GM19452 (cell line): Measurements from ENCODE around the gene SEMA5B.

Experiments
- ATAC-seq: cut with Tn5 transposase; IDR thresholded peaks from one replicate; pipeline ENCODE4 v1.9.1; 2021; ENCODE audit not compliant: unreplicated experiment

SEMA5B gene

DNA sequence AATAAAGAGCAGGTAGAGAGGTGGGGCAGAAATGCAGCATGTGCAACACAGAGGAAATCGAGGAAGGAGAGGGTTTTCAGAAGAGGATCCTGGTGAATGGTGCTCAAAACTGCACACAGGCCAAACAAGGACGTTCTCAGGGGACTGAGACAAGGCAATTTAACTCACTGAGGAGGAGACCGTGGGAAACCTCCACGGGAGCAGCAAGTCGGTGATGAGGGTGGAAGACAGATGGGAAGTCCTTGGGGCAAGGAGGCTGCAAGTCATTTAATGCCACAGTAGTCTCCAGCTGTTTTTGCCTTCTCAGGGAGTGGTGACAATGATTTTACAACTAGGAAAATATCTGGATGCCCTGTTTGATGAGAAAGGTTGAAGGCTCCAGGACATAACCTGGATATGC lies 27.8 kb upstream of the SEMA5B start:
- ATAC-seq, result no peak

DNA sequence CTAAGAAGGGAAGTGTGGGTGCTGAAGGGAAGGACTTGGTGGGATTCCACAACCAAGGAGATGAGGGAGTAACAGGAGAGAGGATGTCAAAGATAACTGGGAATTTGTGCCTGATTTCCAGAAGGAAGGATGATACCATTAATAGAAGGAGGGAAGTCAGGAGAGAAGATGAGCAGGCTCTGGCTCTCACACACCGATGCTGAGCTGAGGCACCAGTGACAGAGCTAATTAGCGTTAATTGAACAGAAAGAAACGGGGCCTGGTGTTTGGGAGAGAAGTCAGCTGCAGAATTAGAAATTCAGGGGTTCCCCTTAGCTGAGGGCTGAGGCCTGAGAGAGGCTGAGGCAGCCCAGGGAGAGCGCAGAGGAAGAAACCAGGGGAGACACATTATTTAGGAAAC lies 27.4 kb upstream of the SEMA5B start:
- ATAC-seq, result no peak

DNA sequence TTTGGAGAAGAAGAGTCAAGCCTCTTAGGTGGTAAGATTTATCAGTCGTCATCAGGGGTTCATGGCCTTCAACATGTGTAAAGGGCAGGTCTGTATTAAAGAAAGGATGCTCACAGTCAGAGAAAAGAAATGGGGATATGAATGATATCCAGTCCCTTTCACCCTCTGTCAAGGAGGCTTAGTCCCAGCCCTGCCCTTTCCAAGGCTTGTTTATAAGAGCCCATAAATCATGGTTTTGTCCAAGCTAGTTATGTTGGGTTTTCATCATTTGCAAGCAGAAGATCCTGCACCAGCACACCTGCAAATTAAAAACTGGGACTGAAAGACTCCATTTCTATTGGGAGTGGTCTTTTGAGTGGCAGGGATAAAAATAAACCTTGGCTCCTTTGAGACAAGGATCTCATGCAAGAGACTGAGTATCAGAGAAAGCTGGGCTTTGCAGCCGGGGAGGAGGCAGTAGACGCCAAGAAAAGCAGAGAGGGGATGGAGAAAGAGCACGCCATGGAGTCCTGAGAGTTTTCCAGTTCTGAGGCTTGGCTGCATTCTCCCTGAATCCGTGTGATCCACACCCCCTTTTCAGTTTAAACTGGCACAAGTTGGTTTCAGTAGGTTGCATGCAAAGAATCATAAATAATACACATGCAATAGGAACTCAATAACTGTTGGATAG lies 26.7 kb upstream of the SEMA5B start:
- no peak for ATAC-seq

DNA sequence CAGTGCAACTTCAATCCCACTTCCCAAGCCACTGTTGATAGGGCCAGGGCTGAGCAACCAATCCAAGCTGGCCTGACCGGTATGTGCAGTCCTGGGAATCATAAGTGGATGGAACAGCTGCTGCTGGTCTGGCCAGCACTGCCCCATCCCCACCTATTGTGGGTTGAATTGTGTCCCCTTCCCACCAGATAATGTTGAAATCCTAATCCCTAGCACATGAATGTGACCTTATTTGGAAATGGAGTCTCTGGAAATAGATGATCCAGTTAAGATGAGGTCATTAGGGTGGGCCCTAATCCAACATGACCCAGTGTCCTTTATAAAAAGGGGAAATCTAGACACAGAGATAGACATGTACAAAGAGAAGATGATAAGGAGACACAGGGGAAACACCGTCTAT lies 25.5 kb upstream of the SEMA5B start:
- ATAC-seq, result no peak

DNA sequence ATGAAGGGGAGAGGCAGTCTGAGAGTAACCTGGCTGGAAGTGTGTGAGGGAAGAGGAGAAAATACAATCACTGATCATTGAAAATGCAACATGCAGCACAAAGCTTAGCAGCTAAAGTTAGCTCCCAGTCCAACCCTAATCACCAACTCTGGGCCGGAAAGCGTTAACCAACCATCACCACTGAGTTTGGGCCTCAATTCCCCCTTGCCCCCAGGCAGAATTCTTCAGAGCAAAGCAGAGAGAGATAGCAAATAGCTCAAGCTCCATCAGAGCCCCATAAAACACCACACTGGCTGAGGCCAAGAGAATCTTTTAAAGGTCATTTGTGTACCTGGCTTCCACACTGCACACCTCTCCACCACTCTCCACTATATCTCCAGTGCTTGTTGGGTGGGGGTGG lies 23.1 kb upstream of the SEMA5B start:
- ATAC-seq, result no peak

DNA sequence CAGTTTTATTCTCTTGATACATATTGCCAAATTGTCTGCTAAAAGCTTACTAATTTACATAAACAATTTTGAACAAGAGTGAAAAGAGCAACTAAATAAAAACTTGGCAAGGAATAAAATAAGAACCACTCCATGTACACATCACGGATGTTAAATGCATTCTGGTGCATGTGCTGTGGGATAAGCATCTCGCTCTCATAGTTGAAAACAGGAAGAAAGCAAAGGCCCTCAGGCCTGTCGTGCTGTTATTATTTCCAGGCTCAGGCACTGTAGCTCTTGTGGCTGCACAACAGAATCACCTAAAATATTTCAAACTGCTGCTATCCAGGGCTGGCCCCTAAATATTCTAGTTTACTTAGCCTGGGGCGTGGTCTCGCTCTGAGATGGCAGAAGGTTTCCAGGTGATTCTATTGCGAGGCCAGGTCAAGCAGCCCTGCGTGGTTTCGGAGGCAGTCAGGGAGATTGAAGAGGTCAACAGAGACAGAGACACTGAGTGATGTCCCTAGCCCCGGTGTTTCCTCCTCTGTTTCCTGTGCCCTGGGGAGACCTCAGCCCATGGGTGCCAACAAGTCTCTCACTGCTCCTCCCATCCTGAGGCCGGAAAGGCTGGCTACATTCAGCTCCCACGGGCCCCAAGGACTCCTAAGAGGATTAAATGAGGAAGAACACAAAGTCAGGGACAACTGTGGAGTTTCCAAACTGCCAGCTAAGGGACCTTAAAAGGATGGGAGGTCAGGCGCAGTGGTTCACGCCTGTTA lies 21.1 kb upstream of the SEMA5B start:
- no peak for ATAC-seq

DNA sequence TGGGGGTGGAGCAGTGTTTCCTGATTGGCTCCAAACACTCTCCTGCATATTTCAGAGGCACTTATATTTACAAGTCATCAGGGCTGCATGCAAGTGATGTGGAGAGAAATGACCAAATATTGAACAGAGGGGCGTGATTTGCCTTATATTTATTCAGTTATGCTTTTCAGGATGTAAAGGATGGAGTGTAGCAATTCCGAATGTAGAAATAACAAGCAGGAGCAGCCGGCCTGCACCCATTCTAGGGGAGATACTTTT lies 19.4 kb upstream of the SEMA5B start:
- no peak for ATAC-seq

DNA sequence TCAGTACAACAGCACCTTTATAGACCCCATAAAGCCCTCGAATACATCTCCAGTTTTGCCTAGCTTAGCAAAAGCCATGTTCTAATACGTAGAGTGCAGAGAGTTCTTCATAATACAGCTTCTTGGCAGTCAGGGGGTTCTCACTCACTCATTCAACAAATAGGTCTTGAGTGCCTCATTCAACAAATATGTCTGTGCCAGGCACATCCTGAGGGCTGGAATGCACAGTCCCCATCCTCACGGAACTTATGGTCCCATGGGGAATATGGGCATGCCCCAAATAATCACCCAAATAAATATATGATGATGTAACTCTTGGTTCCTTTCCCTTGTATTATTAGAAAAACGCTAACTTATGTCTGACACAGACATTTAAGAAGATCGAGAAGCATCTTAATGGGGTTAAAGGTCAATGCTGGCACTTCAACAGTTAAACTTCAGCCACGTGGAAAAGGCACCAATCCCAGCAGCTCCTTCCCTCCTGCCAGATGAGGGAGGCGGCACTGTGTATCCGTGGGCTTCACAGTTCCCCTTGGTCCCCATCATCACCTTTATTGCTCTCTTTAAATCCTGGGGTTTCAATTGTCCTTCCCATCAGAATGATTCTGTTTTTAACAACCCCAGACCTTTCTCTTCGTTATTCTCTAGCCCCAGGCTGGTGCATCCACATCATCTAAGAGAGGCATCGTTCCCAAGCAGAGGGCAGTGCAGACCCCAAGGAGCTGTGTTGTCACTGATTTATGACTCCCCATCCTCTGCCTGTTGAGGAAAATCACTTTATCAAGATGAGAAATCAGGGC lies 18.9 kb upstream of the SEMA5B start:
- ATAC-seq, result no peak

GRCh38 chr3:123044981-123045763 lies 17.6 kb upstream of the SEMA5B start:
- ATAC-seq, result no peak

- ATAC-seq, result no peak
Observed at GRCh38 chr3:123042413-123042812, 14.8 kb upstream of the SEMA5B start.

DNA sequence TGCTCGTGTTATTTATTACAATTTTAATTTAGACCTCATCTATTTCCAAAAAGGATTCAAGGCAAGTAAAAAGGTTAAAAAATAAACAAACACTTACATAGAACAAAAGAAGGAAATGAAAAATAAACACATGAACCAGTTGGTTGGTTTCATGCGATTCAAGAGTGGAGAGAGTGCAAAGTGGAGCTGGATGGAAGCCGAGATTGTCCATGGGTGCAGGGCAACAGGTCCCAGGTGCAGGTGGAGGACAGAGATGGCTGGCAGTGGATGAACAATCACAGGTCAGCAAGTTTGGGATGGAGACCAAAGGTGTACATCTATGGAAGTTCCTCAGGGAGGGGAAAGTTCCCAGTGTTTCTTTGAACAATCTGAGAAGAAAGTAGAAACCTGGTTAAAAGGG lies 11.6 kb upstream of the SEMA5B start:
- no peak for ATAC-seq

- ATAC-seq, result no peak
Observed at GRCh38 chr3:123038751-123039150, 11.2 kb upstream of the SEMA5B start.

- ATAC-seq, result no peak
Observed at GRCh38 chr3:123037015-123037375, 9.4 kb upstream of the SEMA5B start.

- no peak for ATAC-seq
Observed at GRCh38 chr3:123036352-123037014, 8.9 kb upstream of the SEMA5B start.

- no peak for ATAC-seq
Observed at GRCh38 chr3:123034996-123035395, 7.4 kb upstream of the SEMA5B start.

GRCh38 chr3:123034120-123034519 lies 6.6 kb upstream of the SEMA5B start:
- no peak for ATAC-seq

- ATAC-seq, result no peak
Observed at GRCh38 chr3:123032057-123032456, 4.5 kb upstream of the SEMA5B start.

DNA sequence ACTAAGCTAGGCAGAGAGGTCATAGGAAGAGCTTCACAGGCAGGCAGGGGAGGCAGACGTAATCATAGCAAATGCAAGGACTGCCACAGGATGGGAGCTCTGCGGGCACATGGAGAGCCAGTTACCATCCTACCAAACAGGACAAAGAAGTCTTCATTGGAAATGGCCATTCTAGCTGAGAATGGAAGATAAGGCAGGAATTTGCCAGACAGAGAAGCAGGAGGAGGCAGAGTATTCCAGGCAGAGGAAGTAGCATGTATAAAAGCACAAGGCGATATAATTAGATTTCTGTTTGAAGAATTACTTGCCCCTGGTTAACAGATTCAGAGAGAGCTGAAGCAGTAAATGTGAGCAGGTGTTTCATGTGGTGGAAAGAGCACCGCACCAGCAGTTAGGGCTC lies 3.5 kb upstream of the SEMA5B start:
- no peak for ATAC-seq

DNA sequence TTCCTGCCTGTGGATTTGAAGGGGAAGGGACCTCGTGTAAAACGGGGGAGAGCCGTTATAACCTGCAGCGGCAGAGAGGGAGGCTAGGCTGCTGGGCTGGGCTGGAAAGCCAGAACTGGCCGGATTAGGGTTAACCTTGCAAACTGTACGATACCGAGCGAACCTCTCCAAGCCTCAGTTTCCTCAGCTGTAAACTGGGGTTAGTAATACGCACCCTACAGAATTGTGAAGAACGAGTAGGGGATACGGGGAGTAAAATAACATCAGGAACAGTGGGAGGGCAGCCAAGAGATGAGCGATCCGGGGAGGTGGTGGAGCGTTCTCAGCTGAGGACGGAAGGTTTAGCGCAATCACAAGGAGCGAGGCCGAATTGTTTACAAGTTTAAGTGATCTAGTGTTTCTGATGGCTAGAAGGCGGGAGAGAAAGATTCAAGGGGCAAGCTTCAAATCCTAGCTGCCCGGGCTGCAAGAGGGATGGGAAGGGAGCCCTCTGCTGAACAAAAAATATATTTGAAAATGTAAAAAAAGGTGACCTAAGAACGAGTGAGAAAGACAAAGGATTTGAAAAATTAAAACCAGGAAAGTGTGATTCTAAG lies 768 bp upstream of the SEMA5B start:
- no peak for ATAC-seq

GRCh38 chr3:123026565-123027291 lies 835 bp downstream of the SEMA5B start:
- ATAC-seq, result no peak
